IPS-18a (cell line): Measurements from ENCODE around the gene ZBTB42.

Experiments
- H3K27ac ChIP-seq: one replicate; pipeline ENCODE4 v1.5.1; 2013; ENCODE audit warnings: low read length
- H3K27me3 ChIP-seq: one replicate; pipeline ENCODE4 v1.6.1; 2013; ENCODE audit warnings: mild to moderate bottlenecking, low read length; ENCODE audit not compliant: control insufficient read depth, insufficient read depth
- H3K36me3 ChIP-seq: one replicate; pipeline ENCODE4 v1.6.1; 2013; ENCODE audit warnings: low read depth, low read length; ENCODE audit not compliant: control insufficient read depth
- H3K4me1 ChIP-seq: one replicate; pipeline ENCODE4 v1.6.1; 2013; ENCODE audit warnings: low read depth, low read length; ENCODE audit not compliant: control insufficient read depth
- H3K4me3 ChIP-seq: one replicate; pipeline ENCODE4 v1.5.1; 2013; ENCODE audit warnings: low read length
- H3K9ac ChIP-seq: one replicate; pipeline ENCODE4 v1.6.1; 2013; ENCODE audit warnings: mild to moderate bottlenecking, low read length, moderate library complexity
- H3K9me3 ChIP-seq: one replicate; pipeline ENCODE4 v1.6.1; 2013; ENCODE audit warnings: low read depth, low read length; ENCODE audit not compliant: control insufficient read depth

The ZBTB42 gene

GRCh38 chr14:104800771-104801519, at the start of gene ZBTB42:
ZBTB42 (plus strand) TSS chr14:104801101; CDS start chr14:104801198, 97 bp downstream.
- Histone ChIP-seq H3K4me1 (peaks cover 8% of the 10 kb centered on the region), H3K4me3 (peak within 1 kb of the TSS; percentile 71), H3K27ac (no peak within 1 kb of the TSS), H3K27me3 (peaks cover 62% of the 10 kb centered on the region), H3K9me3 (no peaks in the 10 kb centered on the region), H3K36me3 (no peaks in the 10 kb centered on the region), H3K9ac (peak within 1 kb of the TSS; percentile 44)

- no peaks in the 10 kb centered on the region for H3K9me3 ChIP-seq
- peaks cover 17% of the 10 kb centered on the region for H3K36me3 ChIP-seq
- peaks cover 13% of the 10 kb centered on the region for H3K4me1 ChIP-seq
- no peaks in the 10 kb centered on the region for H3K27me3 ChIP-seq
- peak overlapping the region; percentile 75 for H3K27ac ChIP-seq
- peak overlapping the region; percentile 69 for H3K9ac ChIP-seq
- peak overlapping the region; percentile 72 for H3K4me3 ChIP-seq
Measured at GRCh38 chr14:104751539-104752422, 49.1 kb upstream of the ZBTB42 start.

GRCh38 chr14:104752423-104752734, 48.5 kb upstream of the ZBTB42 start:
- H3K9ac ChIP-seq: peak overlapping the region; percentile 69
- no peaks in the 10 kb centered on the region for H3K9me3 ChIP-seq
- H3K4me3 ChIP-seq: peak overlapping the region; percentile 72
- H3K36me3 ChIP-seq: peaks cover 22% of the 10 kb centered on the region
- peaks cover 13% of the 10 kb centered on the region for H3K4me1 ChIP-seq
- no peaks in the 10 kb centered on the region for H3K27me3 ChIP-seq
- peak overlapping the region; percentile 75 for H3K27ac ChIP-seq

GRCh38 chr14:104752735-104753527, 48.0 kb upstream of the ZBTB42 start, which contains the start of gene SIVA1:
SIVA1 (plus strand) TSS chr14:104753147; CDS start chr14:104753202, 55 bp downstream.
- Histone ChIP-seq H3K36me3 (peaks cover 27% of the 10 kb centered on the region), H3K27ac (peak within 1 kb of the TSS; percentile 75), H3K4me1 (peaks cover 13% of the 10 kb centered on the region)

GRCh38 chr14:104753528-104754212, 47.2 kb upstream of the ZBTB42 start:
- Histone ChIP-seq H3K9me3 (no peaks in the 10 kb centered on the region), H3K4me3 (peak overlapping the region; percentile 89), H3K4me1 (peaks cover 11% of the 10 kb centered on the region), H3K36me3 (peaks cover 29% of the 10 kb centered on the region), H3K27ac (no peak overlapping the region), H3K27me3 (no peaks in the 10 kb centered on the region), H3K9ac (peak overlapping the region; percentile 75)

More at GRCh38 chr14:104752735-104753527, 48.0 kb upstream of the ZBTB42 start, which contains the start of gene SIVA1:
- Histone ChIP-seq H3K4me3 (peak within 1 kb of the TSS; percentile 89), H3K9me3 (no peaks in the 10 kb centered on the region), H3K9ac (peak within 1 kb of the TSS; percentile 75), H3K27me3 (no peaks in the 10 kb centered on the region)

GRCh38 chr14:104754213-104754851, 46.6 kb upstream of the ZBTB42 start:
- H3K9ac ChIP-seq: peak overlapping the region; percentile 75
- H3K4me3 ChIP-seq: peak overlapping the region; percentile 89
- H3K4me1 ChIP-seq: peaks cover 5% of the 10 kb centered on the region
- no peaks in the 10 kb centered on the region for H3K9me3 ChIP-seq
- H3K27me3 ChIP-seq: no peaks in the 10 kb centered on the region
- H3K27ac ChIP-seq: no peak overlapping the region
- H3K36me3 ChIP-seq: peaks cover 34% of the 10 kb centered on the region

GRCh38 chr14:104755621-104756020, 45.3 kb upstream of the ZBTB42 start:
- Histone ChIP-seq H3K36me3 (peaks cover 40% of the 10 kb centered on the region), H3K27me3 (no peaks in the 10 kb centered on the region), H3K4me1 (peaks cover 5% of the 10 kb centered on the region), H3K4me3 (no peak overlapping the region), H3K9me3 (no peaks in the 10 kb centered on the region), H3K9ac (no peak overlapping the region), H3K27ac (no peak overlapping the region)

GRCh38 chr14:104756477-104757237, 44.2 kb upstream of the ZBTB42 start:
- H3K4me1 ChIP-seq: peaks cover 5% of the 10 kb centered on the region
- H3K36me3 ChIP-seq: peaks cover 40% of the 10 kb centered on the region
- H3K27me3 ChIP-seq: no peaks in the 10 kb centered on the region
- H3K27ac ChIP-seq: no peak overlapping the region
- H3K9me3 ChIP-seq: no peaks in the 10 kb centered on the region
- no peak overlapping the region for H3K4me3 ChIP-seq
- no peak overlapping the region for H3K9ac ChIP-seq

- Histone ChIP-seq H3K27me3 (no peaks in the 10 kb centered on the region), H3K36me3 (peaks cover 40% of the 10 kb centered on the region), H3K9me3 (no peaks in the 10 kb centered on the region), H3K4me1 (peaks cover 5% of the 10 kb centered on the region), H3K27ac (no peak overlapping the region), H3K4me3 (no peak overlapping the region), H3K9ac (no peak overlapping the region)
Measured at GRCh38 chr14:104757238-104757585, 43.7 kb upstream of the ZBTB42 start.
